NCI-H510A (cell line): ENCODE measurements around the gene MINDY1.

ENCODE experiments used
- DNase-seq: peaks from one replicate; lab custom pipeline; 2025; lab: John Stamatoyannopoulos, UW

The MINDY1 gene

DNA sequence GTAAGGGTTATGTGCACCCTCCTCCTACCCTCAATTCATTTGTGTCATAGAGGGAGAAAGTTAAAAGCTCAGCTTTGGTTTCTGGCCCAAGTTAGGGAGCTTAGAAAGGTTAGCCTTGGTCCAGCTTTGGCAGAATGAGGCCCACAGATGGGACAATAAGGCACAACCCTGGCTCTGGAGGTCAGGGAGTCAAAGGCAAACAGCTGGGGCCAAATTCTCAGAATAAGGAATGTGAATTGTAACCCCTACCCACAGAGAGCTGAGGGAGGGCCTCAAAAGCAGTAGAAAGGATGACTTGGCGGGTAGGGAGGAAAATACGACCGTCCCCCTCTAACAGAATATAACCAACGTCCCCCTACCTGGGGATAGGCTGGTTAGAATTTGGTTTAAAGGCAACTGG lies 41.1 kb downstream of the MINDY1 start:
- no peak for DNase-seq

GRCh38 chr1:150964164-150964489 lies 42.6 kb downstream of the MINDY1 start:
- no peak for DNase-seq

DNA sequence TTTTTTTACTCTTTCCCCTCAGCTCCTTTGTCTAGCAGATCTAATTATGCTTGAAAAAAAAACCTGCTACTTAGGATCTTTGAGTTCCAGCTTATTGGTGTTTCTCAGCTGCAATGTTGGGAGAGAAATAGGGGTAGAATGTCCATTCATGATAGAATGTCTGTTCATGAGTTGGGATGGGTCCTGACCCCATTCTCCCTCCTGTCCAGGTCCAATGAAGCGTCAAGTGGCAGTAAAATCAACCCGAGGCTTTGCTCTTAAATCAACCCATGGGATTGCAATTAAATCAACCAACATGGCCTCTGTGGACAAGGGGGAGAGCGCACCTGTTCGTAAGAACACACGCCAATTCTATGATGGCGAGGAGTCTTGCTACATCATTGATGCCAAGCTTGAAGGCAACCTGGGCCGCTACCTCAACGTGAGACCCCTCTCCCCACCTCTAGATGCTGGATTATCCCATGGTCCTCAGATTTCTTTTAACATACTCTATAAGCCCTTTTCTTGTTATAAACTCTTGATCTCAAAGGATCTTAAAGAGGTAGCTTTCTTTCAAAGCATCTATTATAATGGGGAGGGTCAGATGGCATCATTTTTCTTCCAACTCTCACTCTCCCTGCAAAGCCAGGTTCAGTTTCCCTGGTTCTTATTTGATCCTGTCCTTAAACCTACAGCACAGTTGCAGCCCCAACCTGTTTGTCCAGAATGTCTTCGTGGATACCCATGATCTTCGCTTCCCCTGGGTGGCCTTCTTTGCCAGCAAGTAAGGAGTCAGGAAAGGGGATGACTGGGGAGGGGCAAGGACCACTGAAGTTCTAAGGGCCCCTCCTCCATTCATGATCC lies 43.2 kb downstream of the MINDY1 start:
- DNase-seq: no peak

GRCh38 chr1:150961756-150962155 lies 44.9 kb downstream of the MINDY1 start:
- no peak for DNase-seq

DNA sequence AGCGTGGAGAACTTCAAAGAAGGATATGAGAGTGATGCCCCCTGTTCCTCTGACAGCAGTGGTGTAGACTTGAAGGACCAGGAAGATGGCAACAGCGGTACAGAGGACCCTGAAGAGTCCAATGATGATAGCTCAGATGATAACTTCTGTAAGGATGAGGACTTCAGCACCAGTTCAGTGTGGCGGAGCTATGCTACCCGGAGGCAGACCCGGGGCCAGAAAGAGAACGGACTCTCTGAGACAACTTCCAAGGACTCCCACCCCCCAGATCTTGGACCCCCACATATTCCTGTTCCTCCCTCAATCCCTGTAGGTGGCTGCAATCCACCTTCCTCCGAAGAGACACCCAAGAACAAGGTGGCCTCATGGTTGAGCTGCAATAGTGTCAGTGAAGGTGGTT lies 46.1 kb downstream of the MINDY1 start:
- no peak for DNase-seq

GRCh38 chr1:150957666-150958065 lies 49.0 kb downstream of the MINDY1 start:
- DNase-seq: no peak

- DNase-seq: no peak
Observed at GRCh38 chr1:150955280-150955679, 51.4 kb downstream of the MINDY1 start.

GRCh38 chr1:150954708-150955107 lies 52.0 kb downstream of the MINDY1 start:
- no peak for DNase-seq
